H9 (cell line): ENCODE results near the gene EPHA4. TPM values are rescaled to one million over a fixed set of nuclear protein-coding genes. Genes with fewer than 3 reads are reported as not detected.

ENCODE experiments used
- DNase-seq: peaks from one replicate; pipeline ENCODE4 v3.0.0-alpha.2; 2017
- H2AFZ ChIP-seq: one replicate; pipeline ENCODE4 v1.6.1; 2013; ENCODE audit warnings: mild to moderate bottlenecking, low read length, control low read depth, moderate library complexity
- H2AK5ac ChIP-seq: 2 replicates; pipeline ENCODE4 v1.6.1; 2013; ENCODE audit warnings: low read length, control low read depth, mixed read lengths; ENCODE audit not compliant: insufficient read length
- H2BK120ac ChIP-seq: one replicate; pipeline ENCODE4 v1.6.1; 2013; ENCODE audit warnings: low read depth, mild to moderate bottlenecking, low read length, control low read depth, inconsistent platforms; ENCODE audit not compliant: poor library complexity, severe bottlenecking
- H2BK12ac ChIP-seq: 2 replicates; pipeline ENCODE4 v1.6.1; 2013; ENCODE audit warnings: low read length, control low read depth, mixed read lengths, low read depth; ENCODE audit not compliant: insufficient read length
- H2BK15ac ChIP-seq: 2 replicates; pipeline ENCODE4 v1.6.1; 2013; ENCODE audit warnings: low read depth, low read length, control low read depth
- H2BK20ac ChIP-seq: one replicate; pipeline ENCODE4 v1.6.1; 2013; ENCODE audit warnings: low read depth, mild to moderate bottlenecking, low read length, control low read depth, inconsistent platforms; ENCODE audit not compliant: poor library complexity, severe bottlenecking
- H2BK5ac ChIP-seq: 2 replicates; pipeline ENCODE4 v1.6.1; 2013; ENCODE audit warnings: low read length, control low read depth, mixed read lengths; ENCODE audit not compliant: insufficient read length
- H3K14ac ChIP-seq: 2 replicates; pipeline ENCODE4 v1.6.1; 2013; ENCODE audit warnings: low read length, control low read depth; ENCODE audit not compliant: insufficient read depth
- H3K18ac ChIP-seq: 2 replicates; pipeline ENCODE4 v1.6.1; 2013; ENCODE audit warnings: low read depth, mild to moderate bottlenecking, mixed read lengths, low read length, control low read depth; ENCODE audit not compliant: insufficient read length
- H3K23ac ChIP-seq: 2 replicates; pipeline ENCODE4 v1.6.1; 2013; ENCODE audit warnings: low read length, control low read depth, mixed read lengths, low read depth; ENCODE audit not compliant: insufficient read length
- H3K23me2 ChIP-seq: 2 replicates; pipeline ENCODE4 v1.6.1; 2013; ENCODE audit warnings: low read depth, mild to moderate bottlenecking, mixed read lengths, low read length, control low read depth; ENCODE audit not compliant: insufficient read length, poor library complexity, severe bottlenecking
- H3K27ac ChIP-seq: 2 replicates; pipeline ENCODE4 v1.5.1; 2013; ENCODE audit warnings: low read length, control low read depth, mixed read lengths, low read depth; ENCODE audit not compliant: insufficient read length
- H3K27me3 ChIP-seq: 2 replicates; pipeline ENCODE4 v1.6.1; 2013; ENCODE audit warnings: low read length, control low read depth, inconsistent platforms; ENCODE audit not compliant: insufficient read depth
- H3K4ac ChIP-seq: 2 replicates; pipeline ENCODE4 v1.6.1; 2013; ENCODE audit warnings: low read depth, mild to moderate bottlenecking, control low read depth, inconsistent platforms, low read length, moderate library complexity
- H3K4me1 ChIP-seq: 2 replicates; pipeline ENCODE4 v1.6.1; 2013; ENCODE audit warnings: low read length, control low read depth, inconsistent platforms; ENCODE audit not compliant: insufficient read depth
- H3K4me2 ChIP-seq: 2 replicates; pipeline ENCODE4 v1.6.1; 2013; ENCODE audit warnings: low read length, control low read depth, mixed read lengths; ENCODE audit not compliant: insufficient read length, insufficient read depth
- H3K56ac ChIP-seq: 2 replicates; pipeline ENCODE4 v1.6.1; 2013; ENCODE audit warnings: low read depth, mild to moderate bottlenecking, mixed read lengths, low read length, control low read depth; ENCODE audit not compliant: insufficient read length
- H3K79me1 ChIP-seq: 2 replicates; pipeline ENCODE4 v1.6.1; 2013; ENCODE audit warnings: low read depth, mild to moderate bottlenecking, moderate library complexity, low read length, control low read depth, inconsistent platforms; ENCODE audit not compliant: insufficient read depth, poor library complexity, severe bottlenecking
- H3K79me2 ChIP-seq: 2 replicates; pipeline ENCODE4 v1.6.1; 2013; ENCODE audit warnings: low read length, control low read depth, inconsistent platforms; ENCODE audit not compliant: insufficient read depth
- H3K9ac ChIP-seq: 2 replicates; pipeline ENCODE4 v1.6.1; 2013; ENCODE audit warnings: low read length, control low read depth, mixed read lengths; ENCODE audit not compliant: insufficient read length; ENCODE audit errors: extremely low read depth
- H3K9me3 ChIP-seq: one replicate; pipeline ENCODE4 v1.6.1; 2013; ENCODE audit warnings: low read depth, low read length, inconsistent platforms; ENCODE audit not compliant: control insufficient read depth
- H3T11ph ChIP-seq: one replicate; pipeline ENCODE4 v1.6.1; 2013; ENCODE audit warnings: mild to moderate bottlenecking, low read length, control low read depth, inconsistent platforms
- H4K20me1 ChIP-seq: one replicate; pipeline ENCODE4 v1.6.1; 2013; ENCODE audit not compliant: control insufficient read depth, insufficient read length, insufficient read depth
- H4K5ac ChIP-seq: 2 replicates; pipeline ENCODE4 v1.6.1; 2013; ENCODE audit warnings: low read depth, mild to moderate bottlenecking, mixed read lengths, low read length, control low read depth; ENCODE audit not compliant: insufficient read length
- H4K8ac ChIP-seq: replicated peaks from 2 replicates; pipeline ENCODE4 v1.6.1; 2013; ENCODE audit warnings: low read length, control low read depth, mixed read lengths, low read depth; ENCODE audit not compliant: insufficient read length
- H4K91ac ChIP-seq: 2 replicates; pipeline ENCODE4 v1.6.1; 2013; ENCODE audit warnings: low read depth, mild to moderate bottlenecking, moderate library complexity, mixed read lengths, low read length, control low read depth; ENCODE audit not compliant: insufficient read length
- H3K27ac Mint-ChIP-seq, 3 experiments: 2 replicates in 2 of 3; 3 replicates in 1 of 3; pipeline ENCODE4 v1.8.0; 2020 to 2021; ENCODE audit warnings: mixed read lengths in 3 of 3, mild to moderate bottlenecking in 1 of 3, moderate library complexity in 1 of 3
- H3K27me3 Mint-ChIP-seq: 2 replicates; pipeline ENCODE4 v1.8.0; 2021; ENCODE audit warnings: low read depth, mild to moderate bottlenecking, moderate library complexity, mixed read lengths
- H3K36me3 Mint-ChIP-seq, 3 experiments: 2 replicates in 2 of 3; 3 replicates in 1 of 3; pipeline ENCODE4 v1.8.0; 2020 to 2021; ENCODE audit warnings: low read depth in 3 of 3, mixed read lengths in 3 of 3; ENCODE audit not compliant: insufficient read depth in 1 of 3
- H3K4me1 Mint-ChIP-seq, 2 experiments: 2 replicates each; pipeline ENCODE4 v1.8.0; 2020; ENCODE audit warnings: mixed read lengths in 2 of 2
- H3K4me3 Mint-ChIP-seq, 2 experiments: 2 replicates in 1 of 2; 3 replicates in 1 of 2; pipeline ENCODE4 v1.8.0; 2020 to 2021; ENCODE audit warnings: mild to moderate bottlenecking in 2 of 2, mixed read lengths in 2 of 2, moderate library complexity in 1 of 2
- H3K9me3 Mint-ChIP-seq, 2 experiments: 2 replicates in 1 of 2; 3 replicates in 1 of 2; pipeline ENCODE4 v1.8.0; 2020; ENCODE audit warnings: mild to moderate bottlenecking in 2 of 2, mixed read lengths in 2 of 2, moderate library complexity in 1 of 2
- CTCF ChIP-seq: fragments of 200-600 bp; sonication (generic); conservative IDR thresholded peaks from 3 replicates; pipeline ENCODE4 v1.8.0; 2021; ENCODE audit warnings: antibody characterized with exemption, mild to moderate bottlenecking
- WGBS: extraction: QIAGEN DNeasy Blood & Tissue Kit; methylation state at CpG from one replicate; pipeline ENCODE4 v1.1.7; 2013; ENCODE audit warnings: missing lambda C conversion rate, low lambda C conversion rate, mixed read lengths; ENCODE audit not compliant: insufficient read length; ENCODE audit errors: extremely low coverage; 5-methylcytosine and 5-hydroxymethylcytosine counted together
- total RNA-seq: library from RNA; stranded (reverse); gene quantifications from 2 replicates; pipeline ENCODE4 v1.2.1, GENCODE V29; 2021

EPHA4 gene
- total RNA-seq, 1 experiment from 2014 or later: 25.1 TPM

- Histone ChIP-seq H2BK15ac (no peak overlapping the region), H3K79me2 (no peaks in the 10 kb centered on the region), H3K23ac (no peak overlapping the region), H4K91ac (no peak overlapping the region), H3K27me3 (no peaks in the 10 kb centered on the region), H2BK20ac (no peak overlapping the region), H3K9ac (no peak overlapping the region), H4K8ac (no peak overlapping the region), H3K56ac (no peak overlapping the region), H3K9me3 (no peaks in the 10 kb centered on the region), H3K14ac (no peak overlapping the region), H3T11ph (no peak overlapping the region), H2BK12ac (no peak overlapping the region), H3K79me1 (no peaks in the 10 kb centered on the region), H2BK5ac (no peak overlapping the region), H2BK120ac (no peak overlapping the region), H3K4me1 (no peaks in the 10 kb centered on the region), H2AFZ (no peak overlapping the region), H2AK5ac (no peak overlapping the region), H3K23me2 (no peaks in the 10 kb centered on the region), H3K4ac (no peak overlapping the region), H3K18ac (no peak overlapping the region), H4K5ac (no peak overlapping the region), H3K27ac (no peak overlapping the region), H3K4me2 (no peak overlapping the region), H4K20me1 (no peaks in the 10 kb centered on the region)
- Mint-ChIP-seq H3K36me3 (peaks cover 4 to 16% (median 8%) of the 10 kb centered on the region in 3 experiments), H3K27me3 (peaks cover 7% of the 10 kb centered on the region; the same call in 1 of the 2 replicates), H3K27ac (no peak overlapping the region), H3K4me1 (peaks cover 13 to 31% of the 10 kb centered on the region in 2 experiments), H3K4me3 (no peak overlapping the region), H3K9me3 (peaks cover 0 to 3% of the 10 kb centered on the region in 2 experiments; a peak in 1 of 5 replicates)
- TF ChIP-seq CTCF: no peak
- WGBS: no CpG with 5 or more reads among the region's 2 CpGs
- DNase-seq: no peak
Measured at GRCh38 chr2:221546505-221547225, 25.4 kb downstream of the EPHA4 start.
